A549 (cell line): ENCODE data around the gene TUBGCP3. TPM values are rescaled to one million over a fixed set of nuclear protein-coding genes. Genes with fewer than 3 reads are reported as not detected.

Experiments
- ATAC-seq, 2 experiments: fragments of 200-7000 bp in 1 of 2; fragments of >200 bp in 1 of 2; cut with Nextera tagmentation in 1 of 2; cut with Tn5 transposase in 1 of 2; 3 replicates each; pipeline versions ENCODE4 v1.8.0 to v1.9.1; 2018 to 2020; ENCODE audit warnings: mild to moderate bottlenecking in 1 of 2, moderate library complexity in 1 of 2
- CTCF ChIA-PET: fragments of 300-600 bp; sonication (Branson Sonifier 250); formaldehyde crosslinking; extraction: SDS; loops from one replicate; lab custom pipeline; 2021; ENCODE audit warnings: antibody characterized with exemption, inconsistent platforms; lab: Yijun Ruan, JAX
- POLR2A ChIA-PET: fragments of 350-600 bp; formaldehyde crosslinking; extraction: SDS; loops from one replicate; lab custom pipeline; 2021; ENCODE audit warnings: antibody characterized with exemption, inconsistent platforms; lab: Yijun Ruan, JAX
- DNase-seq, 2 experiments: peaks; one replicate each; pipeline versions ENCODE4 v3.0.0 to v3.0.0-alpha.2; 2011 to 2016; ENCODE audit warnings: low read depth in 1 of 2, low spot score in 1 of 2
- FAIRE-seq: peaks from 2 replicates; lab custom pipeline; 2011; peaks lifted over from hg19 to GRCh38; lab: Jason Lieb, UNC
- H3K27ac ChIP-seq, 2 experiments: fragments of >200 bp; sonication (Bioruptor Twin); formaldehyde crosslinking; 3 replicates each; pipeline ENCODE4 v1.5.1; 2016 to 2017
- H3K4me1 ChIP-seq: fragments of >200 bp; sonication (Bioruptor Twin); formaldehyde crosslinking; 3 replicates; pipeline ENCODE4 v1.6.1; 2016
- H3K4me2 ChIP-seq: fragments of >200 bp; sonication (Bioruptor Twin); formaldehyde crosslinking; 3 replicates; pipeline ENCODE4 v1.6.1; 2016
- H3K4me3 ChIP-seq: fragments of >200 bp; sonication (Bioruptor Twin); formaldehyde crosslinking; 3 replicates; pipeline ENCODE4 v1.5.1; 2016
- H3K9me3 ChIP-seq: fragments of >200 bp; sonication (Bioruptor Twin); formaldehyde crosslinking; 3 replicates; pipeline ENCODE4 v1.6.1; 2016
- BHLHE40 ChIP-seq: IDR thresholded peaks from 2 replicates; pipeline ENCODE4 v1.6.1; 2012; ENCODE audit warnings: low read depth, low read length, inconsistent platforms
- CBX8 ChIP-seq: fragments of 200-600 bp; sonication (generic); IDR thresholded peaks from 2 replicates; pipeline ENCODE4 v1.6.1; 2016
- CEBPB ChIP-seq, 2 experiments: fragments of >200 bp in 1 of 2; sonication (Bioruptor Twin) in 1 of 2; formaldehyde crosslinking in 1 of 2; IDR thresholded peaks; 2 replicates each; pipeline ENCODE4 v1.6.1; 2012 to 2016
- E2F6 ChIP-seq: IDR thresholded peaks from 2 replicates; pipeline ENCODE4 v1.6.1; 2012; ENCODE audit warnings: low read depth, borderline replicate concordance
- EHF ChIP-seq: fragments of 250-450 bp; sonication (Bioruptor Pico); IDR thresholded peaks from 2 replicates; pipeline ENCODE4 v1.5.0; 2020; ENCODE audit warnings: mild to moderate bottlenecking
- EHMT2 ChIP-seq: fragments of 200-600 bp; sonication (generic); IDR thresholded peaks from 2 replicates; pipeline ENCODE4 v1.6.1; 2016; ENCODE audit warnings: antibody characterized with exemption, low read depth, mild to moderate bottlenecking, moderate library complexity
- FOXS1 ChIP-seq: fragments of 250-450 bp; sonication (Bioruptor Pico); IDR thresholded peaks from 2 replicates; pipeline ENCODE4 v1.5.0; 2020; ENCODE audit warnings: mild to moderate bottlenecking, moderate library complexity
- GATA3 ChIP-seq: IDR thresholded peaks from 2 replicates; pipeline ENCODE4 v1.6.1; 2012; ENCODE audit warnings: borderline replicate concordance
- HDAC2 ChIP-seq: fragments of 200-600 bp; sonication (generic); IDR thresholded peaks from 2 replicates; pipeline ENCODE4 v1.6.1; 2016
- HES2 ChIP-seq: fragments of >200 bp; sonication (Bioruptor Twin); formaldehyde crosslinking; IDR thresholded peaks from 2 replicates; pipeline ENCODE4 v1.6.1; 2016
- HEYL ChIP-seq: fragments of 250-450 bp; sonication (Bioruptor Pico); IDR thresholded peaks from 2 replicates; pipeline ENCODE4 v1.8.0; 2021; ENCODE audit warnings: mild to moderate bottlenecking, moderate library complexity
- JUN ChIP-seq, 2 experiments: fragments of >200 bp; sonication (Bioruptor Twin); formaldehyde crosslinking; IDR thresholded peaks; 2 replicates in 1 of 2; 3 replicates in 1 of 2; pipeline ENCODE4 v1.6.1; 2016 to 2017
- JUNB ChIP-seq: fragments of >200 bp; sonication (Bioruptor Twin); formaldehyde crosslinking; IDR thresholded peaks from 2 replicates; pipeline ENCODE4 v1.6.1; 2016
- KDM5A ChIP-seq: fragments of 200-600 bp; sonication (generic); IDR thresholded peaks from 2 replicates; pipeline ENCODE4 v1.6.1; 2016; ENCODE audit warnings: antibody characterized with exemption, mild to moderate bottlenecking
- MAFK ChIP-seq: fragments of 450-650 bp; IDR thresholded peaks from 2 replicates; pipeline ENCODE4 v1.6.1; 2014; ENCODE audit not compliant: partially characterized antibody
- MAZ ChIP-seq: fragments of 150-350 bp; IDR thresholded peaks from 2 replicates; pipeline ENCODE4 v1.6.1; 2014; ENCODE audit warnings: antibody characterized with exemption, low read depth, low read length, borderline replicate concordance
- NPAS2 ChIP-seq: fragments of 250-450 bp; sonication (Bioruptor Pico); IDR thresholded peaks from 2 replicates; pipeline ENCODE4 v1.8.0; 2022; ENCODE audit warnings: mild to moderate bottlenecking, moderate library complexity, borderline replicate concordance
- NR3C1 ChIP-seq: fragments of >200 bp; sonication (Bioruptor Twin); formaldehyde crosslinking; IDR thresholded peaks from 3 replicates; pipeline ENCODE4 v1.6.1; 2017
- PHF8 ChIP-seq: fragments of 200-600 bp; sonication (generic); IDR thresholded peaks from 2 replicates; pipeline ENCODE4 v1.6.1; 2016; ENCODE audit warnings: low read depth, mild to moderate bottlenecking, antibody characterized with exemption, moderate library complexity, borderline replicate concordance
- RAD21 ChIP-seq, 2 experiments: fragments of >200 bp in 1 of 2; sonication (Bioruptor Twin) in 1 of 2; formaldehyde crosslinking in 1 of 2; IDR thresholded peaks in 1 of 2; conservative IDR thresholded peaks in 1 of 2; 2 replicates in 1 of 2; 3 replicates in 1 of 2; pipeline ENCODE4 v1.6.1; 2012 to 2018; ENCODE audit warnings: inconsistent platforms in 1 of 2
- RARB ChIP-seq: fragments of 250-450 bp; sonication (Bioruptor Pico); IDR thresholded peaks from 2 replicates; pipeline ENCODE4 v1.8.0; 2021; ENCODE audit warnings: mild to moderate bottlenecking, moderate library complexity
- REST ChIP-seq: fragments of 200-600 bp; sonication (generic); IDR thresholded peaks from 2 replicates; pipeline ENCODE4 v1.6.1; 2016; ENCODE audit warnings: antibody characterized with exemption, mild to moderate bottlenecking, moderate library complexity
- RNF2 ChIP-seq: fragments of 200-600 bp; sonication (generic); IDR thresholded peaks from 2 replicates; pipeline ENCODE4 v1.6.1; 2016; ENCODE audit warnings: low read depth, mild to moderate bottlenecking, antibody characterized with exemption, moderate library complexity, borderline replicate concordance
- SMC3 ChIP-seq: fragments of >200 bp; sonication (Bioruptor Twin); formaldehyde crosslinking; IDR thresholded peaks from 3 replicates; pipeline ENCODE4 v1.6.1; 2018; ENCODE audit warnings: inconsistent platforms
- ZC3H11A ChIP-seq: fragments of 450-650 bp; IDR thresholded peaks from 2 replicates; pipeline ENCODE4 v1.6.1; 2014; ENCODE audit warnings: antibody characterized with exemption, mild to moderate bottlenecking
- ZNF302 ChIP-seq: fragments of 250-450 bp; sonication (Bioruptor Pico); IDR thresholded peaks from 2 replicates; pipeline ENCODE4 v1.9.0; 2021; ENCODE audit warnings: inconsistent platforms, mild to moderate bottlenecking, moderate library complexity
- WGBS: methylation state at CpG from one replicate; pipeline ENCODE4 v1.1.6; 2017; ENCODE audit errors: missing lambda C conversion rate; 5-methylcytosine and 5-hydroxymethylcytosine counted together
- polyA plus RNA-seq, 4 experiments: library from polyadenylated mRNA; depleted of rRNA in 3 of 4; stranded (reverse); fragments of >200 nt; fragmentation: RNase III in 1 of 4; extraction: RNeasy Plus Mini Kit Qiagen cat#74134 plus additional on column Dnase treatment in 1 of 4; gene quantifications; 2 replicates in 3 of 4; 3 replicates in 1 of 4; pipeline ENCODE4 v1.2.3, GENCODE V29; 2011 to 2017

TUBGCP3 gene
- polyA plus RNA-seq, 2 of the 4 experiments (the other 2 are of a cell fraction) = 15.9 to 21.3 TPM

- CTCF ChIA-PET = no interaction called here
- Histone ChIP-seq H3K9me3 (no peaks in the 10 kb centered on the region), H3K4me3 (no peak overlapping the region), H3K4me1 (no peaks in the 10 kb centered on the region)
- no peak for DNase-seq
- ATAC-seq = no peak
- POLR2A ChIA-PET = no interaction called here
- TF ChIP-seq CBX8 (no peak), BHLHE40 (no peak), ZNF302 (CRISPR knock-in tag) (no peak), FOXS1 (CRISPR knock-in tag) (no peak), MAFK (no peak), MAZ (no peak), RNF2 (no peak), SMC3 (no peak), GATA3 (no peak), PHF8 (no peak), NPAS2 (CRISPR knock-in tag) (no peak), ZC3H11A (no peak), RAD21 (conservative IDR thresholded peaks at IDR 0.05 in 1 of 2, IDR thresholded peaks at IDR 0.05 in 1 of 2) (no peak), EHMT2 (no peak), E2F6 (no peak)
- TF ChIP-seq, all 56 proteins: peak for 0
- H3K27ac ChIP-seq = no peak overlapping the region
- no peak for FAIRE-seq
- no peak overlapping the region for H3K4me2 ChIP-seq
- 83% methylated on average over 13 of the region's 19 CpGs for WGBS
Measured at GRCh38 chr13:112467236-112467635, 120.7 kb downstream of the TUBGCP3 start.

- H3K4me1 ChIP-seq = no peaks in the 10 kb centered on the region
- no peak overlapping the region for H3K4me3 ChIP-seq
- ATAC-seq (no peak), FAIRE-seq (no peak), DNase-seq (no peak)
- CTCF ChIA-PET = no interaction called here
- no peak overlapping the region for H3K27ac ChIP-seq
- H3K4me2 ChIP-seq = no peak overlapping the region
- WGBS = 63% methylated on average over 14 of the region's 40 CpGs
- no peaks in the 10 kb centered on the region for H3K9me3 ChIP-seq
- POLR2A ChIA-PET = no interaction called here
- TF ChIP-seq JUN (IDR thresholded peaks at IDR 0.05) (no peak), RNF2 (no peak), REST (no peak), NR3C1 (no peak), KDM5A (no peak), GATA3 (no peak), ZC3H11A (no peak), MAZ (no peak), EHF (CRISPR knock-in tag) (no peak), HDAC2 (no peak), EHMT2 (no peak), HES2 (no peak), JUNB (no peak), HEYL (no peak), CEBPB (IDR thresholded peaks at IDR 0.05) (no peak), RARB (CRISPR knock-in tag) (no peak)
Measured at GRCh38 chr13:112466132-112467058, 121.6 kb downstream of the TUBGCP3 start.
